ENCODE results near the gene HLA-DRB1. TPM values are rescaled to one million over a fixed set of nuclear protein-coding genes. Genes with fewer than 3 reads are reported as not detected.
"Not testable (repeated sequence)": the region's sequence is repeated elsewhere in the genome, so short reads cannot be mapped to it uniquely, and the experiment has no call there.

HLA-DRB1 gene
- total and polyA plus RNA-seq, 10 donors, result 158 to 779 (median 430) TPM

GRCh38 chr6:32602383-32602782 is 12.7 kb upstream of the HLA-DRB1 start:
- intact Hi-C loops (cut with DNase I; ENCODE audit: low total_unique reads), result no loop called here
- no peak for DNase-seq

GRCh38 chr6:32597024-32597423 is 7.4 kb upstream of the HLA-DRB1 start:
- Histone ChIP-seq H3K27ac (no peak overlapping the region), H3K27me3 (replicated peaks in 1 of 7) (no peaks in the 10 kb centered on the region), H3K4me1 (no peaks in the 10 kb centered on the region), H3K36me3 (no peaks in the 10 kb centered on the region), H3K4me3 (no peak overlapping the region), H3K9me3 (no peaks in the 10 kb centered on the region)
- TF ChIP-seq CTCF (IDR thresholded peaks at IDR 0.05 in 8 of 11, conservative IDR thresholded peaks at IDR 0.05 in 3 of 11) (no peak), POLR2AphosphoS5 (IDR thresholded peaks at IDR 0.05) (no peak), POLR2A (IDR thresholded peaks at IDR 0.05) (no peak)
- no peak for DNase-seq
- intact Hi-C loops (cut with DNase I; ENCODE audit: low total_unique reads), result no loop called here

More at GRCh38 chr6:32602383-32602782, 12.7 kb upstream of the HLA-DRB1 start:
- Histone ChIP-seq H3K4me3 (no peak overlapping the region), H3K9me3 (no peaks in the 10 kb centered on the region), H3K4me1 (peaks cover 0 to 10% (median 0%) of the 10 kb centered on the region in 6 donors), H3K27ac (peak overlapping the region in 5 of 8 donors; percentile 63 to 95 (median 79)), H3K27me3 (replicated peaks in 1 of 7) (no peaks in the 10 kb centered on the region), H3K36me3 (no peaks in the 10 kb centered on the region)
- WGBS, 5 donors, result 48 to 73% (median 64%) methylated on average over 3 of the region's 3 CpGs
- TF ChIP-seq CTCF (IDR thresholded peaks at IDR 0.05 in 8 of 11, conservative IDR thresholded peaks at IDR 0.05 in 3 of 11) (no peak), POLR2AphosphoS5 (IDR thresholded peaks at IDR 0.05) (no peak), POLR2A (IDR thresholded peaks at IDR 0.05) (no peak)

GRCh38 chr6:32590713-32591112 is 1.1 kb upstream of the HLA-DRB1 start:
- 81 to 95% methylated on average over 10 of the region's 10 CpGs; no CpG with 5 or more reads in 3 of the 5 donors for WGBS, 5 donors
- H3K4me3 ChIP-seq; DNase-seq; H3K4me1 ChIP-seq; H3K27me3 ChIP-seq (replicated peaks in 1 of 7); intact Hi-C loops (cut with DNase I; ENCODE audit: low total_unique reads); H3K9me3 ChIP-seq; H3K36me3 ChIP-seq: not testable (repeated sequence)
- H3K27ac ChIP-seq, result peak overlapping the region in 3 of 8 donors; percentile 53 to 91 (median 88)

- Histone ChIP-seq H3K27me3 (replicated peaks in 1 of 7) (no peaks in the 10 kb centered on the region), H3K4me3 (peak overlapping the region in 3 of 8 donors; percentile 49 to 55 (median 50)), H3K9me3 (no peaks in the 10 kb centered on the region), H3K4me1 (no peaks in the 10 kb centered on the region), H3K36me3 (no peaks in the 10 kb centered on the region), H3K27ac (peak overlapping the region in 3 of 8 donors; percentile 33 to 91 (median 88))
- WGBS, 5 donors, result 56 to 72% (median 66%) methylated on average over 2 of the region's 2 CpGs
- TF ChIP-seq POLR2AphosphoS5 (IDR thresholded peaks at IDR 0.05) (no peak), POLR2A (IDR thresholded peaks at IDR 0.05) (no peak), CTCF (IDR thresholded peaks at IDR 0.05 in 8 of 11, conservative IDR thresholded peaks at IDR 0.05 in 3 of 11) (no peak)
- intact Hi-C loops (cut with DNase I; ENCODE audit: low total_unique reads), result no loop called here
- no peak for DNase-seq
Measured at GRCh38 chr6:32588156-32588555, 1.5 kb downstream of the HLA-DRB1 start.

GRCh38 chr6:32583527-32583898 is 6.1 kb downstream of the HLA-DRB1 start:
- intact Hi-C loops (cut with DNase I; ENCODE audit: low total_unique reads), result no loop called here
- H3K4me3 ChIP-seq, result peak overlapping the region in 1 of 8 donors; percentile 50
- WGBS, 5 donors, result 0 to 30% (median 22%) methylated on average over 2 of the region's 2 CpGs
- H3K4me1 ChIP-seq, result no peaks in the 10 kb centered on the region
- no peaks in the 10 kb centered on the region for H3K27me3 ChIP-seq (replicated peaks in 1 of 7)
- H3K27ac ChIP-seq, result peak overlapping the region in 1 of 8 donors; percentile 88
- H3K9me3 ChIP-seq, result no peaks in the 10 kb centered on the region
- no peak for TF ChIP-seq CTCF (IDR thresholded peaks at IDR 0.05 in 8 of 11, conservative IDR thresholded peaks at IDR 0.05 in 3 of 11)
- no peak for TF ChIP-seq POLR2AphosphoS5 (IDR thresholded peaks at IDR 0.05)
- no peak for TF ChIP-seq POLR2A (IDR thresholded peaks at IDR 0.05)
- H3K36me3 ChIP-seq, result peaks cover 0 to 5% (median 2%) of the 10 kb centered on the region in 6 donors
- DNase-seq, result no peak

All from spleen (tissue), 11 donors.